Measurements from ENCODE around the gene TRPM3. TPM values are rescaled to one million over a fixed set of nuclear protein-coding genes. Genes with fewer than 3 reads are reported as not detected.

Gene TRPM3
- total RNA-seq, 1 donor from 2014 or later: not detected

DNA sequence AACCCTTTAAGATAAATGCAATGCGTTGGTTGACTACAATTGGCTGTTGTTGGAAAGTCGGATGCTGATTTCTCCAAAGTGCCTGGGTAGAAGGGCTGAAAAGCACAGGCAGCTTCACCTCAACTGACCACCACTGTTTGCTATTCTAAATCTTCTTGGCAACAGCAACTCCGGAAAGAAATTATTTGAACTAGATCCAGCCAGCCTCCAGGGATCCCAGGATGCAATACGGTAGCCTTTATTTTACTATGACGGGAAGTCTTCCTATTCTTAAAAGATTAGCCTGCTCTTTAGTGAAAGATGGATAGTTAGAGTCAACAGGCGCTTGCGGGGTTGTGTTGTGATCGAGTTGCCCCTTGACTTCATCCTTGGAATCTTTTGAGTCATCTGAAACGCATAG is 628.4 kb downstream of the TRPM3 start:
- no peak for DNase-seq (ENCODE audit: low spot score)
- Mint-ChIP-seq H3K4me1 (ENCODE audit: low read depth) (peaks cover 22% of the 10 kb centered on the region), H3K4me3 (ENCODE audit: low read depth) (no peak overlapping the region), H3K27me3 (ENCODE audit: low read depth) (no peaks in the 10 kb centered on the region), H3K9me3 (no peaks in the 10 kb centered on the region), H3K36me3 (ENCODE audit: low read depth) (no peaks in the 10 kb centered on the region), H3K27ac (no peak overlapping the region)
- intact Hi-C loops (cut with micrococcal nuclease): no loop called here

- H3K27ac Mint-ChIP-seq: no peak overlapping the region
- H3K9me3 Mint-ChIP-seq: no peaks in the 10 kb centered on the region
- no peaks in the 10 kb centered on the region for H3K27me3 Mint-ChIP-seq (ENCODE audit: low read depth)
- intact Hi-C loops (cut with micrococcal nuclease): no loop called here
- no peaks in the 10 kb centered on the region for H3K36me3 Mint-ChIP-seq (ENCODE audit: low read depth)
- no peak overlapping the region for H3K4me3 Mint-ChIP-seq (ENCODE audit: low read depth)
- no peak for DNase-seq (ENCODE audit: low spot score)
- H3K4me1 Mint-ChIP-seq (ENCODE audit: low read depth): peaks cover 22% of the 10 kb centered on the region
Observed at GRCh38 chr9:70492319-70492777, 629.1 kb downstream of the TRPM3 start.

DNA sequence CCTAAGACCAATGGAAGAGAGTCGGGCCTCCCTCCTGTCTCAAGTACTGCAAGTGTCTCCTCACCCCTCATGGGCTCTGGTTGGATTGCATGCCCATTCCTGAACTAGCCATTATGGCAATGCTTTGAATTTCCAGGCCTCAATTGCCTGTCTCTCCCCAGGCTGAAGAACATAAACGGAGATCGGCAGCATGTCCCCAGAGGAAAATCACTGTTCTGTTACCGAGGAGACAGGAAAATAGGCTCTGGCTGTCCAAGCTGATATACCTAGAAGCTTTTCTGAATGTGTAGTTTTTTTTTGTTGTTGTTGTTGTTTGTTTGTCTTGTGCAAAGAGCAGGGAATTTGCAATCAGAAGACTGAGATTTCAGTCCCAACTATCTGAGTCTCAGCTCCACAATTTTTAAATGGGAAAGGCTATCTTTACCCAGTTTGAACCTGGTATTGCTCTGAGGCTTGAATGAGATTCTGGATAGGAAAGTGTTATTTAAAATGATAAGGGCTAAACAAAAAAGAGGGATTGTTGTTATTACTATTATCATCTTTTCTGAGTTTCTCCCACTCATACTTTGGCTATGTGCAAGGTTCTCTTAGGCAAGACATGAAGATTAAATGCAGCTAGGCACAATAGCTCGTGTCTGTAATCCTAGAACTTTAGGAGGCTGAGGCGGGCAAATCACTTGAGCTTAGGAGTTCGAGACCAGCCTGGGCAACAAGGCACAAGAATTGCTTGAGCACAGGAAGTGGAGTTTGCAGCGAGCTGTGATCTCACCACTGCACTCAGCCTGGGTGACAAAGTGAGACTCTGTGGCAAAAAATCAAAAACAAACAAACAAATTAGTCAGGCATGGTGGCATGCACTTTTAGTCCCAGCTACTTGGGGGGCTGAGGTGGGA is 629.7 kb downstream of the TRPM3 start:
- DNase-seq (ENCODE audit: low spot score): no peak
- Mint-ChIP-seq H3K27ac (no peak overlapping the region), H3K9me3 (no peaks in the 10 kb centered on the region), H3K36me3 (ENCODE audit: low read depth) (no peaks in the 10 kb centered on the region), H3K4me3 (ENCODE audit: low read depth) (no peak overlapping the region), H3K4me1 (ENCODE audit: low read depth) (peaks cover 22% of the 10 kb centered on the region), H3K27me3 (ENCODE audit: low read depth) (no peaks in the 10 kb centered on the region)
- intact Hi-C loops (cut with micrococcal nuclease): no loop called here

GRCh38 chr9:70490478-70490877 is 630.9 kb downstream of the TRPM3 start:
- intact Hi-C loops (cut with micrococcal nuclease): no loop called here
- no peaks in the 10 kb centered on the region for H3K27me3 Mint-ChIP-seq (ENCODE audit: low read depth)
- no peak overlapping the region for H3K27ac Mint-ChIP-seq
- H3K4me1 Mint-ChIP-seq (ENCODE audit: low read depth): peaks cover 21% of the 10 kb centered on the region
- no peaks in the 10 kb centered on the region for H3K9me3 Mint-ChIP-seq
- DNase-seq (ENCODE audit: low spot score): no peak
- no peak overlapping the region for H3K4me3 Mint-ChIP-seq (ENCODE audit: low read depth)
- H3K36me3 Mint-ChIP-seq (ENCODE audit: low read depth): no peaks in the 10 kb centered on the region

DNA sequence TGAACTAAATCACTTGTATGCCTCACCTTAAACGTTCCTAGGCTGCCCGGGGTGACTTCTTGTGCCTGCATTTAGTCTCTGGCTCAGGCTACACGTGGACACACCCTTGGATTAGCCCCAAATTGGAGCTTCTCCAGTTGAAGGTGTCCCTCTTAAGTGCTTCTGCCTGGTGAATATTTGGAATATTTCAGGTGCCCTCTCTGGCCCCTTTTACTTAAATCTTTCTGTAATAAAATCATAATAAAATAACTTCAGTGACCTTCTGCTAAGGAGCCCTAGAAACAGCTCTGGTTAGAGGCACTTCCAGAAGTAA is 632.7 kb downstream of the TRPM3 start:
- Mint-ChIP-seq H3K4me1 (ENCODE audit: low read depth) (peaks cover 7% of the 10 kb centered on the region), H3K27ac (no peak overlapping the region), H3K27me3 (ENCODE audit: low read depth) (no peaks in the 10 kb centered on the region), H3K36me3 (ENCODE audit: low read depth) (no peaks in the 10 kb centered on the region), H3K9me3 (no peaks in the 10 kb centered on the region), H3K4me3 (ENCODE audit: low read depth) (no peak overlapping the region)
- intact Hi-C loops (cut with micrococcal nuclease): loop anchor here (10.0 kb wide), 1 partner anchor 134 kb away; no protein-coding TSS in a partner anchor
- no peak for DNase-seq (ENCODE audit: low spot score)

DNA sequence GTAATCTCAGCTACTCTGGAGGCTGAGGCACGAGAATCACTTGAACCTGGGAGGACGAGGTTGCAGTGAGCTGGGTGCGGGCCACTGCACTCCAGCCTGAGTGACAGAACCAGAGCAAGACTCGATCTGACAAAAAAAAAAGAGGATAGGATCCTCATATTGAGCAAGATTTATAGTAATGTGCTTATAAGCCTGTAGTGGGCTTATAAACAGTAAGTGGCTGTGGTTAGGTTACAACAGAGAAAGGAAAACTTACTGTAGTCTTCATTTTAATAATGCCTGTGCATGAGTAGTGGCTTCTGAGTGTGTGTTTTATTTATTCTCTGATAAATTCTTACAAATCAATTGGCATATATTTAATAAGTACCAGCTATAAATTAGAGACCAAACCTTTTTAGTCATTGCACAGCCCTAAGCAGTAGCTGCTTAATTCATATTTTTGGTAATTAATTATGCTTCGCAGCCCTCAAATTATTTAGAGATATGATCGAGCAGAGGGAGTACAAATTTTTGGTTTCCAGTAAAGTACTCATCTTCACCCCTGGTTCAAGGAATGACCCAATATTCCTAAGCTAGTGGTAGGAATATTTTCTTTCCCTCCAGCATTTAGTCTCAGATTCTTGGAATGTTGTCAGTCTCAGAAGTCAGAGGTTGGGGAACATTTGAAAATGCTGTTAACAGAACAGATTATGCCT is 633.2 kb downstream of the TRPM3 start:
- no peak for DNase-seq (ENCODE audit: low spot score)
- no peak overlapping the region for H3K4me3 Mint-ChIP-seq (ENCODE audit: low read depth)
- no peaks in the 10 kb centered on the region for H3K27me3 Mint-ChIP-seq (ENCODE audit: low read depth)
- no peaks in the 10 kb centered on the region for H3K36me3 Mint-ChIP-seq (ENCODE audit: low read depth)
- peaks cover 7% of the 10 kb centered on the region for H3K4me1 Mint-ChIP-seq (ENCODE audit: low read depth)
- H3K27ac Mint-ChIP-seq: no peak overlapping the region
- intact Hi-C loops (cut with micrococcal nuclease): loop anchor here (10.0 kb wide), 1 partner anchor 133 kb away; no protein-coding TSS in a partner anchor
- no peaks in the 10 kb centered on the region for H3K9me3 Mint-ChIP-seq

DNA sequence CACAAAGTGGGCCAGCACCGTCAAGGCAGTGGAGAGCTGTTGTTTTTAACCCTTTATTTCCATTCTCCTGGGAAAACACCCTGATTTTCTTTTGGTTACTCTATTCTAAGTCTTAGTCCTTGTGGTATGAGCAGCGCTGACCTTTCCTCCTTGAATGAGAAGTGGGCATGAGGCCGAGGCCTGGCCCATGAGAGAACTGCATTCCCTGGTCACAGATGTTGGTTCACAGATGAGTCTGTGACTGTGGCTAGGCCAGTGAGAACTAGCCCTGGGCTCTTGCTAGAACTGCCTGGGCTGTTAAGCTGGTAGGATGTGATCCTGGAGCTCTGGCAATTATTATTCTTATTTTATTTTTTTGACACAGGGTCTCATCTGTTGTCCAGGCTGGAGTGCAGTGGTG is 635.3 kb downstream of the TRPM3 start:
- Mint-ChIP-seq H3K9me3 (no peaks in the 10 kb centered on the region), H3K4me1 (ENCODE audit: low read depth) (peaks cover 2% of the 10 kb centered on the region), H3K36me3 (ENCODE audit: low read depth) (no peaks in the 10 kb centered on the region), H3K27me3 (ENCODE audit: low read depth) (no peaks in the 10 kb centered on the region), H3K27ac (no peak overlapping the region), H3K4me3 (ENCODE audit: low read depth) (no peak overlapping the region)
- intact Hi-C loops (cut with micrococcal nuclease): loop anchor here (10.0 kb wide), 1 partner anchor 131 kb away; no protein-coding TSS in a partner anchor
- no peak for DNase-seq (ENCODE audit: low spot score)

DNA sequence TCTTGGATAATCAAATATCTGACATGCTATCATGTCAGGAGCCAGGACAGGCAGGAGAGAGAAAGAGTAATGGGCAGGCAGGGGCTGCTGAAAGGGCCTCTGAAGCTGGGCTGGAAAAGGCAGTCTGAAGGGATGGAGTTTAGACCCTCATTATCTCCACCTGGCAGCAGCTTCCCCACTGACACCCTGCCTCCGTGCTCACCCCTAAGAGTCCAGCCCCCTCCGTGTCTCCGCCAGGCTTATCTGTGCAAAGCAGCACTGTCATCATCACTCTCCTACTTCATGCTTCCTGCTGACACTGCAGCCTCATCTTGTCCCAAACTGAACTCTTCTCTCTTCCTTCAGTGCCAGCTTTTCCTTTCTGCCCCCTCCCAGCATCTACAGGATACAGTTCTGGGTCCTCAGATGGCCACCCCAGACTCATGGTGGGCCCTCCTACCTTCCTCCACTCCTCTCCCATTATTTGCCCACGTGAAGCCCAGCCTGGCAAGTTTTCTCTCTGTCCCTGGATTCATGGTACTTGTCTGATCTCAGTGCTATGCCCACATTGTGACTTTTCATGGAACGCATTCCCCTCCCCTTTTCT is 636.1 kb downstream of the TRPM3 start:
- Mint-ChIP-seq H3K36me3 (ENCODE audit: low read depth) (no peaks in the 10 kb centered on the region), H3K9me3 (no peaks in the 10 kb centered on the region), H3K27ac (no peak overlapping the region), H3K4me1 (ENCODE audit: low read depth) (peaks cover 2% of the 10 kb centered on the region), H3K4me3 (ENCODE audit: low read depth) (no peak overlapping the region), H3K27me3 (ENCODE audit: low read depth) (no peaks in the 10 kb centered on the region)
- no peak for DNase-seq (ENCODE audit: low spot score)
- intact Hi-C loops (cut with micrococcal nuclease): loop anchor here (10.0 kb wide), 1 partner anchor 131 kb away; no protein-coding TSS in a partner anchor

DNA sequence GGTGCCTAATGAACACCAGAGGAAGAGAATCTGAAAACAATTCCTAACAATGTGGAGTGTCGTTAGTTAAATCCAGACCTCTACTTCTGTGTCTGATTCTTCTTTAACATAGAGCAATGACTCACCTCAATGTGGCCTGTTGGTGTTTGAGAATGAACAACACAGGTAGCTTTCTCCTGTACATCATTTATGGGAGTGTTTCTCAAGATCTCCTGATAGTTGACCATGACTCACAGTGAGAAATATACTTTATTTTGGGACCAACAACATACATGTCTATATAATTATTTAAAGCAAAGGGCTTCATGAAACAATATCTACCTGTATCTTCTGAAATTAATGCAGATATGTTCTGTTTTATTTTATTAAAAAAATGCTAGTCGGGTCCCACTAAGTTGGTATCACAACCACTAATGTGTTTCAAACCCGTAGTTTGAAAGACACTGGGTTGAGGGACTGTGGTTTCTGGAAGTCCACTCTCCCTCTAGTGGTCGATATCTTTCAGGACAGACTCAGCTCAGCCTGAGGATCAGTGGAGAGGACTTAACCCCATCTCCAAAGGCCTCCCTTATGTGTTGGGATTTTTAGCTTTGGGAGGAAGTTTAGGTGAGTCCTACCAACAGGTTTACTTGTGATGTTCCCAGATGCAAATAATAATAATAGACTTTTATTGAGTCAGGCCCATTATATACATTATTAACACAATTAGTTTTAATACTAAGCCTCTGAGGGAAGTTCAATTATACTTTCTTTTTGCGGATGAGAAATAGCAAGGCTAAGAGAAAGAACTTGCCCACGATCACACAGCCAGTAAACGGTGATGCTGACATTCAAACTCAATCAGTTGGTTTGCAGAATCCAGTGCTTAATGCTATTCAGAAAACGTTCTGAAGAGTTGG is 636.9 kb downstream of the TRPM3 start:
- Mint-ChIP-seq H3K27ac (no peak overlapping the region), H3K9me3 (no peaks in the 10 kb centered on the region), H3K4me3 (ENCODE audit: low read depth) (no peak overlapping the region), H3K36me3 (ENCODE audit: low read depth) (no peaks in the 10 kb centered on the region), H3K4me1 (ENCODE audit: low read depth) (peaks cover 2% of the 10 kb centered on the region), H3K27me3 (ENCODE audit: low read depth) (no peaks in the 10 kb centered on the region)
- no peak for DNase-seq (ENCODE audit: low spot score)
- intact Hi-C loops (cut with micrococcal nuclease): loop anchor here (5.0 to 10.0 kb wide), 2 partner anchors 62 to 130 kb away; no protein-coding TSS in a partner anchor

DNA sequence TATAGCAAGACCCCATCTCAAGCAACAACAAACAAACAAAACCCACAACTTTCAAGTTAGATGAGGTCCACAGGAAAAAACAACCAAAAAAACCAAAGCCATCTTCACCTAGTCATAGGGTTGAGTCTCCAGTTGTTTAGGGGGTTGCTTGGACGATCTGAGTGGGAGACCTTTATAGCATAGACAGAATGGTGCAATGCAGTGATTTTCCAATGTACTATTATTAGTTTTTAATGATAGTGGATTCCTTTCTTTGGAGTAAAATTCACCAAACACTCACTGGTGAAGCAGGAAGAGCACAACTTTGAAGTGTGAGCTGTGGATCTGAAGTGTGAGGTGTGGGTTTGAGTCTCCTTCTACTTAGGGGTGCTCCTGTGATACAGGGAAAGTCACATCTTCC is 640.0 kb downstream of the TRPM3 start:
- no peak overlapping the region for H3K4me3 Mint-ChIP-seq (ENCODE audit: low read depth)
- no peaks in the 10 kb centered on the region for H3K36me3 Mint-ChIP-seq (ENCODE audit: low read depth)
- no peaks in the 10 kb centered on the region for H3K9me3 Mint-ChIP-seq
- intact Hi-C loops (cut with micrococcal nuclease): loop anchor here (5.0 to 10.0 kb wide), 2 partner anchors 59 to 127 kb away; no protein-coding TSS in a partner anchor
- H3K4me1 Mint-ChIP-seq (ENCODE audit: low read depth): peaks cover 2% of the 10 kb centered on the region
- H3K27me3 Mint-ChIP-seq (ENCODE audit: low read depth): no peaks in the 10 kb centered on the region
- no peak for DNase-seq (ENCODE audit: low spot score)
- no peak overlapping the region for H3K27ac Mint-ChIP-seq

GRCh38 chr9:70480405-70480980 is 640.9 kb downstream of the TRPM3 start:
- Mint-ChIP-seq H3K4me1 (ENCODE audit: low read depth) (peaks cover 2% of the 10 kb centered on the region), H3K27me3 (ENCODE audit: low read depth) (no peaks in the 10 kb centered on the region), H3K27ac (no peak overlapping the region), H3K9me3 (no peaks in the 10 kb centered on the region), H3K4me3 (ENCODE audit: low read depth) (no peak overlapping the region), H3K36me3 (ENCODE audit: low read depth) (no peaks in the 10 kb centered on the region)
- no peak for DNase-seq (ENCODE audit: low spot score)
- intact Hi-C loops (cut with micrococcal nuclease): loop anchor here (5.0 to 10.0 kb wide), 2 partner anchors 58 to 126 kb away; no protein-coding TSS in a partner anchor

DNA sequence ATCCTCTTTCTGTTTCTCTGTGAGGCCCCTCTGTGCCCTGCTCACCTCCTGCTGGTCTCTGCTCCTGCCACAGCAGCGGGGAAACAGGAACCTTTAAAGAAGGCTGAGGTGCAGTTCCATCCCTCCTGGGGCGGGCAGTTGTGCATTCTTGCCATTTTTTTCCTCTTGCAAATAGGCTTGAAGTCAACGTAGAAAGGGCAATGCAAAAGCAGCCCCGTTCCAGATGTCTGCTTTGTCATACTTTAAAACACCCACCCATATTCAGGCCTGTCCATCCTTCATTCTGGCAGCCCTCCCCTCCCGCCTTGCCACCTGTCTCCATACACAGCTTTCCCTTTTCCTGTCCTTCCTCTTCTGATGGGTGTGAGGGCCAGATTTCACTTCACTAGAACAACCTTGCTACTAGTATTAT is 641.5 kb downstream of the TRPM3 start:
- Mint-ChIP-seq H3K27me3 (ENCODE audit: low read depth) (no peaks in the 10 kb centered on the region), H3K27ac (no peak overlapping the region), H3K4me3 (ENCODE audit: low read depth) (no peak overlapping the region), H3K9me3 (no peaks in the 10 kb centered on the region), H3K36me3 (ENCODE audit: low read depth) (no peaks in the 10 kb centered on the region), H3K4me1 (ENCODE audit: low read depth) (peaks cover 2% of the 10 kb centered on the region)
- no peak for DNase-seq (ENCODE audit: low spot score)
- intact Hi-C loops (cut with micrococcal nuclease): loop anchor here (5.0 to 10.0 kb wide), 2 partner anchors 58 to 125 kb away; no protein-coding TSS in a partner anchor

Measured in activated T-helper 2 cell treated with anti-CD3 and anti-CD28 coated beads, Interferon-gamma antibody, Interleukin-2, Interleukin-4, amounts not matched to agents 10 μg/mL and 5 μg/mL and 100 μg/mL, durations not matched to agents 14 hours and 24 hours and 36 hours (primary cell).